ENCODE results near the gene CPA4.

GRCh38 chr7:130351791-130352090 lies 58.8 kb downstream of the CPA4 start:
- TF ChIP-seq, protein P1, sequence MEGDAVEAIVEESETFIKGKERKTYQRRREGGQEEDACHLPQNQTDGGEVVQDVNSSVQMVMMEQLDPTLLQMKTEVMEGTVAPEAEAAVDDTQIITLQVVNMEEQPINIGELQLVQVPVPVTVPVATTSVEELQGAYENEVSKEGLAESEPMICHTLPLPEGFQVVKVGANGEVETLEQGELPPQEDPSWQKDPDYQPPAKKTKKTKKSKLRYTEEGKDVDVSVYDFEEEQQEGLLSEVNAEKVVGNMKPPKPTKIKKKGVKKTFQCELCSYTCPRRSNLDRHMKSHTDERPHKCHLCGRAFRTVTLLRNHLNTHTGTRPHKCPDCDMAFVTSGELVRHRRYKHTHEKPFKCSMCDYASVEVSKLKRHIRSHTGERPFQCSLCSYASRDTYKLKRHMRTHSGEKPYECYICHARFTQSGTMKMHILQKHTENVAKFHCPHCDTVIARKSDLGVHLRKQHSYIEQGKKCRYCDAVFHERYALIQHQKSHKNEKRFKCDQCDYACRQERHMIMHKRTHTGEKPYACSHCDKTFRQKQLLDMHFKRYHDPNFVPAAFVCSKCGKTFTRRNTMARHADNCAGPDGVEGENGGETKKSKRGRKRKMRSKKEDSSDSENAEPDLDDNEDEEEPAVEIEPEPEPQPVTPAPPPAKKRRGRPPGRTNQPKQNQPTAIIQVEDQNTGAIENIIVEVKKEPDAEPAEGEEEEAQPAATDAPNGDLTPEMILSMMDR (IDR thresholded peaks at IDR 0.05) = no peak
- TF ChIP-seq POLR2A (IDR thresholded peaks at IDR 0.05) = no peak
